NOMO-1 (cell line): ENCODE results near the gene ABCG1.

ENCODE experiments used
- DNase-seq, 2 experiments: peaks; one replicate each; lab custom pipeline; 2025; ENCODE audit not compliant: unreplicated experiment in 2 of 2; lab: John Stamatoyannopoulos, UW

The ABCG1 gene

GRCh38 chr21:42250422-42251403 lies 31.8 kb downstream of the ABCG1 start:
- no peak for DNase-seq

GRCh38 chr21:42251654-42252324 lies 32.8 kb downstream of the ABCG1 start:
- no peak for DNase-seq

- no peak for DNase-seq
Observed at GRCh38 chr21:42252325-42252654, 33.4 kb downstream of the ABCG1 start.

GRCh38 chr21:42252778-42253340 lies 33.9 kb downstream of the ABCG1 start:
- DNase-seq = no peak

- DNase-seq = no peak
Observed at GRCh38 chr21:42253466-42253865, 34.5 kb downstream of the ABCG1 start.

GRCh38 chr21:42254083-42254482 lies 35.1 kb downstream of the ABCG1 start:
- no peak for DNase-seq

GRCh38 chr21:42254651-42255601 lies 36.0 kb downstream of the ABCG1 start:
- DNase-seq = no peak

- no peak for DNase-seq
Observed at GRCh38 chr21:42255825-42256224, 36.9 kb downstream of the ABCG1 start.

- no peak for DNase-seq
Observed at GRCh38 chr21:42256316-42256715, 37.4 kb downstream of the ABCG1 start.

- DNase-seq = no peak
Observed at GRCh38 chr21:42257091-42257765, 38.3 kb downstream of the ABCG1 start.

GRCh38 chr21:42258150-42258884 lies 39.4 kb downstream of the ABCG1 start:
- peak; percentile 22 to 53 for DNase-seq

GRCh38 chr21:42258885-42259407 lies 40.0 kb downstream of the ABCG1 start:
- DNase-seq = no peak

GRCh38 chr21:42260121-42260520 lies 41.2 kb downstream of the ABCG1 start:
- no peak for DNase-seq

GRCh38 chr21:42261829-42262200 lies 42.9 kb downstream of the ABCG1 start:
- no peak for DNase-seq

- no peak for DNase-seq
Observed at GRCh38 chr21:42262831-42263231, 43.9 kb downstream of the ABCG1 start.

GRCh38 chr21:42263591-42264131 lies 44.7 kb downstream of the ABCG1 start:
- peak in 1 of 2 experiments; percentile 9 for DNase-seq

- DNase-seq = no peak
Observed at GRCh38 chr21:42264245-42265195, 45.6 kb downstream of the ABCG1 start.
